Measurements from ENCODE around the gene INHBA.

Gene INHBA

DNA sequence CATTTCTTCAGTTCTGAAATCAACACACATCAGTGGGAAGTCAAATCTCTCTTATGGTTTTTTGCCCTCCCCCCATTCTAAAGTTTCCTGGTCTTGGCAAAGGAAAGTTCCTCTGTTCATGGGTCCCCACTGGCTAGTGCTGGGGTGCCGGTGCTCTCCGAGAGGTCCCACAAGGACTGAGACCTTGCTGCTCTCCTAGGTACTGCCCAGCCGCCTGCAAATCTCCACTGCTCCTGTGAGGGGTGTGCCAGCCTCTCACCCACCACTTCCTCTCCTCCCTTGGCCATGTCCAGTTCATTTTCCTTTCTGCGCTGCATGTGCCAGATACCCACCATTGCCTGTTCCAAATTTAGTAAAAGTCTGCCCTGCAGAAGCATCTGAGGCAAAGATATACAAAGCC is 17.2 kb upstream of the INHBA start:
- no peak overlapping the region for H3K4me3 ChIP-seq (ENCODE audit: low read depth, low read length)
- TF ChIP-seq, protein P1, sequence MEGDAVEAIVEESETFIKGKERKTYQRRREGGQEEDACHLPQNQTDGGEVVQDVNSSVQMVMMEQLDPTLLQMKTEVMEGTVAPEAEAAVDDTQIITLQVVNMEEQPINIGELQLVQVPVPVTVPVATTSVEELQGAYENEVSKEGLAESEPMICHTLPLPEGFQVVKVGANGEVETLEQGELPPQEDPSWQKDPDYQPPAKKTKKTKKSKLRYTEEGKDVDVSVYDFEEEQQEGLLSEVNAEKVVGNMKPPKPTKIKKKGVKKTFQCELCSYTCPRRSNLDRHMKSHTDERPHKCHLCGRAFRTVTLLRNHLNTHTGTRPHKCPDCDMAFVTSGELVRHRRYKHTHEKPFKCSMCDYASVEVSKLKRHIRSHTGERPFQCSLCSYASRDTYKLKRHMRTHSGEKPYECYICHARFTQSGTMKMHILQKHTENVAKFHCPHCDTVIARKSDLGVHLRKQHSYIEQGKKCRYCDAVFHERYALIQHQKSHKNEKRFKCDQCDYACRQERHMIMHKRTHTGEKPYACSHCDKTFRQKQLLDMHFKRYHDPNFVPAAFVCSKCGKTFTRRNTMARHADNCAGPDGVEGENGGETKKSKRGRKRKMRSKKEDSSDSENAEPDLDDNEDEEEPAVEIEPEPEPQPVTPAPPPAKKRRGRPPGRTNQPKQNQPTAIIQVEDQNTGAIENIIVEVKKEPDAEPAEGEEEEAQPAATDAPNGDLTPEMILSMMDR (IDR thresholded peaks at IDR 0.05; ENCODE audit: insufficient read depth, low read depth, low read length, missing control alignments) = no peak
- no peak for DNase-seq (ENCODE audit: low read depth)

DNA sequence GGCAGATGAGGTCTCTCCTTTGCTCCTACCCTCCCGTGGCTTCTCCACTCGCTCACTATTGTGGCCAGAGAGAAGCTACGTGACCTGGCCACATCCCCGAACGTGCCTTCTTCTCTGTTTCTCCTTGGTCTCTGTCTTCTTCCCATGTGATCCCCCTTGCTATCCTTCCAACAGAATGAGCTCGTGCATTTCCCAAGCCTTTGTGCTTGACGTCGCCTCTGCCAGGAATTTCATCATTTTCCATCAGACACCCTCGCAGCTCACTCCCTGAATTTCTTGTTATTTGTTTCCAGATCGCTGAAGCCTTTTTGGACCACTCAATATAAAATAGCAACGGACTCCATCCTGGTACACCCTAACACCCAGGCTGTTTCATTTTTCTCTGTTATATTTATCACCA is 13.8 kb upstream of the INHBA start:
- DNase-seq (ENCODE audit: low read depth) = no peak
- H3K4me3 ChIP-seq (ENCODE audit: low read depth, low read length) = no peak overlapping the region
- TF ChIP-seq, protein P1 (IDR thresholded peaks at IDR 0.05; ENCODE audit: insufficient read depth, low read depth, low read length, missing control alignments) = no peak

DNA sequence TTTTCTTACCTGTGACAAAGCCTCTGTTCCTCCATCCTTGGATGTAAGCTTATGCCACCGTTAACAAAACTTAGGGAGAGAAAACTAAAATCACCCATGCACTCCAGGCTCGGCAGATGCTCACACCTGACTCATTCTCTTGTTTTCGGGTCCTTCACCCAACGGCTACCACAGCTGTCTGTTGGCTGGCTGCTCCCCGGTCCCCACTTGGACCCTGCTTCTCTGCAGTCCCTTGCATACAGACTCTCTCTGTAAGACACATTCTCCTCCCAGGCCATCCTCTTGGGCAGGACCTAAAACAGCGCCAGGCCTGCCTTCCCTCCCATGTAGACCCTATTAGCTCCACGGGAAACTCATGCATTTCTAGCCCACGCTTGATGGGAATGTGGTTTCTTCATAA is 12.1 kb upstream of the INHBA start:
- DNase-seq (ENCODE audit: low read depth) = no peak
- TF ChIP-seq, protein P1 (IDR thresholded peaks at IDR 0.05; ENCODE audit: insufficient read depth, low read depth, low read length, missing control alignments) = no peak
- no peak overlapping the region for H3K4me3 ChIP-seq (ENCODE audit: low read depth, low read length)

DNA sequence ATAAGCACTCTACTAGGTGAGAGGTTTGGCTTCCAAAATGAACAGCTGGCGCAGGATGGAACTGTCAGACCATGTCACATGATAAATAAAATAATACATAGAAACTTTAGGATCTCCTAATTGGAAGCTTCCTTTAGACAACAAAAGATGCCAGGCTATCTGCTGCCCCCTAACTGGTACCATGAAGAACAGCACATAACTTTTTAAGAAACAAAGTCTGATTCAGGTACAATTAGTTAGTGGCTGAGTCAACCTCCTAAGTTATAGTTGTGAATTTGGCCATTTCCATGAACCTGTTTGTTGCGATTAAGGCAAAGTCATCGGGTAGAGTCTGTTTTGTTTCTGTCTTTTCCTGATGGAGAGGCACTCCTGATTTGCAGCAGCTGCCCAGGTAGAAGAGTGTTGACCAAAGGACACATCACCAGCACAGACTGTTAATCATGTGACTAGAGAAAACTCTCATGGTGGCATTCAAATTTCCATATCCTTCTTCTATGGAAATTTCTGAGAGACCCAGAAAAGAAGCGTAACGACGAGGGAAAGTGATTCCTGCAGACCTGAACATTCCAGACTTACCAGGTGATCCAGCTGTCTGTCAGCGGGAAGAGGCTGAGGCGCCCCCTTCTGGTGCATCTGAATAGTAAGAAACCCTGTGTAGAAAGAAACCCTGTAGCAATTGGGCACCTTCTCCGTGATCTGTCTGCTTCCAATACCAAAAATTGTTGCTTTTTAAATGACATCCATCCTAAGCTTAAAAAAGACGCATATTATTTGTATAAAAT is 8.6 kb upstream of the INHBA start:
- DNase-seq (ENCODE audit: low read depth) = no peak
- no peak overlapping the region for H3K4me3 ChIP-seq (ENCODE audit: low read depth, low read length)
- TF ChIP-seq, protein P1 (IDR thresholded peaks at IDR 0.05; ENCODE audit: insufficient read depth, low read depth, low read length, missing control alignments) = peak; percentile 27

DNA sequence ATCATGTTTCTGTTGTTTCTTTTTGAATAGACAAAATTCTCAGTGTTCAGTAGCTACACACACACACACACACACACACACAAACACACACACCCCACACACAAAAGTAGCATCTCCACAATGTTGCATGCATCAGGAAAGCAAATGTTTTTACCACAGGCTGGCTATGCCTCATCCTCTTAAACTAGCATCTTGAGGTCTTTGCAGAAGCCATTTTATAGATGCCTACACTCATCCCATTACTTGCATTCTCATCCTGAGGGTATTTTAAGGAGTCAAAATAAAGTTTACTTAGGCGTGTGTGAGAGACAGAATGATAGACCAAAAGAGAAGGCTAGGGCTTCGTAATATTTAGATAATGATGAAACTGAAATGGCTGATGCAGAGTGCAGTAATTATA is 7.9 kb upstream of the INHBA start:
- H3K4me3 ChIP-seq (ENCODE audit: low read depth, low read length) = no peak overlapping the region
- TF ChIP-seq, protein P1 (IDR thresholded peaks at IDR 0.05; ENCODE audit: insufficient read depth, low read depth, low read length, missing control alignments) = no peak
- DNase-seq (ENCODE audit: low read depth) = no peak

DNA sequence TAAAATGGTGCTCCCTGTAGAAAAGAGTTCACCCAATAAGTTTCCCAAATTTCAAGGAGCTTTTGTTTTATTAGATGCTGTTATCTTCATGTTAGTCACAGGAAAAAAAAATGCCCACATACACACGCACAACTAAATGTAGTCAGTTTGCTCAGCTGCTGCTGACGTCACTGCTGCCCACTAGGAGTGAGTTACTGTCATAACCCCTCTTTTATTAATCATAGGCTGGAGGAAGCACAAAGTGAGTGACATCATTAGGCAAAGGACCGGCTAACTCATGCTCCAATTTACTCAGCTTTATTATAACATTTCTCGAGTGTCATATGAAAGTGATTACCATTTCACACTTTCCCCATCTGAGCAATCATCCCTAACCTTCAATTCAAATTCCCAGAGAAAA is 6.7 kb upstream of the INHBA start:
- no peak for DNase-seq (ENCODE audit: low read depth)
- TF ChIP-seq, protein P1 (IDR thresholded peaks at IDR 0.05; ENCODE audit: insufficient read depth, low read depth, low read length, missing control alignments) = no peak
- H3K4me3 ChIP-seq (ENCODE audit: low read depth, low read length) = no peak overlapping the region
